Amygdala (tissue), 56 donors: ENCODE measurements around the gene PEAK1.
"Not testable (repeated sequence)": the region's sequence is repeated elsewhere in the genome, so short reads cannot be mapped to it uniquely, and the experiment has no call there.

ENCODE experiments used
- DNase-seq, 56 donors: peaks; one replicate each; lab custom pipeline; 2025; lab: John Stamatoyannopoulos, UW

The PEAK1 gene

DNA sequence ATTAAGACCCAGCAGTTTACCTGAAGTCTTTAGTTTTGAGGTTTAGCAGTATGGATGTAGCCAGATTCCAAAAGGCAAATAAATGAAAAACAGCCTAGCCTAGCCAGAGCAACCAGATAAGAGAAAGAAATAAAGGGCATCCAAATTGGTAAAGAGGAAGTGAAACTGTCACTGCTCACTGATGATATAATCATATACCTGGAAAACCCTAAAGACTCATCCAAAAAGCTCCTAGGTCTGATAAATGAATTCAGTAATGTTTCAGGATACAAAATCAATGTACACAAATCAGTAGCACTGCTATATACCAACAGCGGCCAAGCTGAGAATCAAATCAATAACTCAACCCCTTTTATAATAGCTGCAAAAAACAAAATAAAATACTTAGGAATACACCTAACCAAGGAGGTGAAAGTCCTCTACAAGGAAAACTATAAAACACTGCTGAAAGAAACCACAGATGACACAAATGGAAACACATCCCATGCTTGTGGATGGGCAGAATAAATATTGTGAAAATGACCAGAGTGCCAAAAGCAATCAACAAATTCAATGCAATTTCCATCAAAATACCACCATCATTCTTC lies 13.6 kb downstream of the PEAK1 start:
- DNase-seq, result not testable (repeated sequence)

DNA sequence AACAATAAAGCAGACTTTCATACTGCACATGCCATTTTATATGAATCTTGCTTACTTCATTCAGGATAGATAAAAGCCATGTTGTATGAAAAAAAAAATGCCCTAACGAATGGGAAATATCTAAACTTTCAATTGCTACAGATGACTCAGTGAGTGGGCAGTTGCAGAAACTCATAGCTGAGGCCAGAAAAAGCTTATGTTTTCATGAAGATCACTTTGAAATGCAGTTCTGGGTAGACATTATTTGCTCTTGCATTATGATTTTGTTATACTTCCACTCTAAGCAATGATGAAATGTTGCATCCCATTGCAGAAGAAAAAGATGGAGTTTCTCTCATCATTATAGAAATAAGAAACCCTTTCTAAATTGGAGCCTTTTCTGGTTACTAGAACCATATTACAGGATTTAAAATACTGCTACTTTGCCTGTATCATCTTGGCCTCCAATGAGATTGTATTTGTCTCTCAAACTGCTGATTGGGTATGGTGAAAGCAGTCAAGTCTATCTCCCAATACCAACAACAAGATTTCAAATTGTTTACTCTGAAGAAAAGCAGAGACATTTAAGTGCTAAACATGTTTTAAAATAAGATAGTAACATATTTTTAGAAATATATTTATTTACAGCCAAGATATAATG lies 17.0 kb downstream of the PEAK1 start:
- peak in 2 of 56 donors; percentile 0 to 9 for DNase-seq

DNA sequence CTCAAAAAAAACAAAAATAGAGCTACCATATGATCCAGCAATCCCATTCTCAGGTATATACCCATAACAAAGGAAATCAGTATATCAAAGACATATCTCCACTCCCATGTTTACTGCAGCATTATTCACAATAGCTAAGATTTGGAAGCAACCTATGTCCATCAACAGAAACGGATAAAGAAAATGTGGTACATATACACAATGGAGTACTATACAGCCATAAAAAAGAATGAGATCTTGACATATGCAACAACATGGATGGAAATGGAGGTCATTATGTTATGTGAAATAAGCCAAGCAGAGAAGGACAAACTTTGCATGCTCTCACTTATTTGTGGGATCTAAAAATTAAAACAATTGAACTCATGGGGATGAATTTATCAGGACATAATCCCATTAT lies 19.6 kb downstream of the PEAK1 start:
- no peak for DNase-seq

GRCh38 chr15:77398927-77399326 lies 21.0 kb downstream of the PEAK1 start:
- no peak for DNase-seq

DNA sequence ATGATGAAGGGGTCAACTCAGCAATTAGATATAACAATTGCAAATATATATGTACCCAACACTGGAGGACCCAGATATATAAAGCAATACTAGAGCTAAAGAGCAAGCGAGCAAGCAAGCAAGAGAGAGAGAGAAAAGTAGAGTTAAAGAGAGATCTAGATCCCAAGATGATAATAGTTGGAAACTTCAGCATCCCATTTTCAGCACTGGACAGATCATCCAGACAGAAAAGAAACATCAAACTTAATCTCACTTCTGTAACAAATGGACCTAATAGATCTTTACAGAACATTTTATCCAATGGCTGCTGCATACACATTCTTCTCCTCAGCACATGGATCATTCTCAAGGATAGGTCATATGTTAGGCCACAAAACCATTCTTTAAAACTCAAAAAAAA lies 23.2 kb downstream of the PEAK1 start:
- DNase-seq, result no peak

DNA sequence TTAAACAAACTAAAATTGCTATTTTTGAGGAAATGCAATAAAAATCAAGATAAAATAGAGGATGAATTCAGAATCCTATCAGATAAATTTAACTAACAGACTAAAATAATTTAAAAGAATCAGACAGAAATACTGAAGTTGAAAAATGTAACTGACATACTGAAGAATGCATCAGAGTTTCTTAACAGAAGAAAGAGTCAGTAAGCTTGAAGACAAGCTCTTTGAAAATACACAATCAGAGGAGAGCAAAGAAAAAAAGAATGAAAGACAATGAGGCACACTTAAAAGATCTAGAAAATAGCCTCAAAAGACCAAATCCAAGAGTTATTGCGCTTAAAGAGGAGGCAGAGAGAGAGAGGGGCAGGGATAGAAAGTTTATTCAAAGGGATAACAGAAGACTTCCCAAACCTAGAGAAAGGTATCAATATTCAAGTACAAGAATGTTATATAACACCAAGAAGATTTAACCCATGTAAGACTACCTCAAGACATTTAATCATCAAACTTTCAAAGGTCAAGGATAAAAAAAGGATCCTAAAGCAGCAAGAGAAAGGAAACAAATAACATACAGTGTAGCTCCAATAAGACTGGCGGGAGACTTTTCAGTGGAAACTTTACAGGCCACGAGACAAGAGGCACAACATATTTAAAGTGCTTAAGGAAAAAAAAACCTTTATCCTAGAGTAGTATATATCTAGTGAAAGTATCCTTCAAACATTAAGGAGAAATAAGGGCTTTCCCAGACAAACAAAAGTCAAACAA lies 24.7 kb downstream of the PEAK1 start:
- DNase-seq, result no peak

DNA sequence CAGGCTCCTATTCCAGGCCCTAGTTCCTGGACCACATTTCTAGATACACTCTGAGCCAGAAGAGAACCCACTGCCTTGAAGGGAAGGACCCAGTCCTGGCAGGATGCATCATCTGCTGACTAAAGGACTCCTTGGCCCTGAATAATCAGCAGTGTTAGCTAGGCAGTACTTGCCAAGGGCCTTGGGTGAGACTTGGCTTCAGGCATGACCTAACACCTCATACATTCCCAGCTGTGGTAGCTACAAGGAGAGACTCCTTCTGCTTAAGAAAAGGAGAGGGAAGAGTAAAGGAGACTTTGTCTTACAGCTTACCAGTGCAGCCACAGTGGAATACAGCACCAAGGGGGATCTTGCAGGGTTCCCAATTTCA lies 26.4 kb downstream of the PEAK1 start:
- no peak for DNase-seq

- no peak for DNase-seq
Observed at GRCh38 chr15:77392762-77393470, 27.0 kb downstream of the PEAK1 start.

- no peak for DNase-seq
Observed at GRCh38 chr15:77391372-77391951, 28.4 kb downstream of the PEAK1 start.

DNA sequence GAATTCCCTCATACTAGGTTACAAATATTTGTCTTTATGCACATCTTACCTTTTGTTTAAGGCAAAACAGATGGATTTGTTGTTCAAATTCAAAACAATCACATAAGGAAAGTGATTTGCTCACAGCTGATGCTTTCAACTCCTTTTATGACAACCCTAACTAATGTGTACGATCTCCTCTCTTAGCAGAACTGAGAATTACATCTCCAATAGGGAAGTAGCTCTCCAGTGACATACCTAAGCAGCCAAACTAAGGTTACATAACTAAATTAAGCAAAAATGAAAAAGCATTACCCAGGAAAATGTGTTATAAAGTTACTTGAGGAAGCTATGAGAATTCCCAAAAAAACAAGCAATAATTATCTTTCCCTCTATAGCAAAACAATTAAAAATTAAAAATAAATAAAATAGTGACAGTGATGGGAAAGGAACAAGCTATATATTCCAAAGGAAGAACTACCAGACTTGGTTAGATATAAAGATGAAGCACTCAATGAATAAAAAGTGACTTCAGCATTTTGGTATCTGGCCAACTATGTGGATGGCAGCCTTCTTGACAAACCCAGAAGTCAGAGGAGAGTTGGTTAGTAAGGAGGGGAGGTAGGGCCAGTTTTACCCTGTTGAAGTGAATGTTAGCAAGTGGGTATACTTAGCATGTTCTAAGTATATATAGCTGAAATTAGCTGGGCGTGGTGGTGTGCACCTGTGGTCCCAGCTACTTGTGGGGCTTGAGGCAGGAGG lies 32.4 kb downstream of the PEAK1 start:
- DNase-seq, result no peak

GRCh38 chr15:77386626-77387025 lies 33.3 kb downstream of the PEAK1 start:
- no peak for DNase-seq

- no peak for DNase-seq
Observed at GRCh38 chr15:77384589-77385359, 35.1 kb downstream of the PEAK1 start.

DNA sequence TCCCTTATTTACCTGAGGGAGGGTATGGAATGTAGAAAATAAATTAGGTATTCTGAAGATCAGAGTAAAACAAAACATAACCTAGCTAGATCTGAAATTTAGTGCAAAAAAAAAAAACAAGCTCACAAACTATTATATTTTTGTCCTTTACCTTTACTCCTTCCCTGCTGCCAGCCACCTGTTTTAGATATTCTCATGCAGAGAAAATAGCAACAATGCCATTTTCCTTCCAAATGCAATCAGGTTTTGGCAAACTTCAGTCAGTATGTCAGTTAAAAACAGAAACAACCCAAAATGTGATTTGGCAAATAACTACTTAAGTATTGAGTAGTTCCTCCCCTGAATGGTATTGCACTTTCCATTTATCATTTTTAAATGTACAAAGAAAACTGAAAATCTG lies 35.8 kb downstream of the PEAK1 start:
- DNase-seq, result no peak

DNA sequence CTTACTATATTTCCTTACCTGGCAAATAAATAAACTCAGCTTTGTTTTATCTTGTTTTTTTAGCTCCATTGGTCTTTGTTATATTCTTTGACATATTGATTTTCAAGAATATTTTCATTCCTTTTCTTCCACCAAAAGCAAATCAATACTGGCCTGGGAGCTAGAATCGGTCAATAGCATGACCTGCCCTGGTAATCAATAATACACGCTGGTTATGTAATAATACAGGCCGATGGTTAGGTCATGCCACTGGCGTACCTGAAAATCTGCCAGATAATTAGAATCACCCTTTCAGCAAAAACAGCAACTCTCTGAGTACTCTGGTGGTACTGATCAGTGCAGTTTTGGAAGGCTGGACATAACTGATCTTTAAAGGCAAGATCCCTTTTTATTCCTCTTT lies 39.9 kb downstream of the PEAK1 start:
- DNase-seq, result no peak

DNA sequence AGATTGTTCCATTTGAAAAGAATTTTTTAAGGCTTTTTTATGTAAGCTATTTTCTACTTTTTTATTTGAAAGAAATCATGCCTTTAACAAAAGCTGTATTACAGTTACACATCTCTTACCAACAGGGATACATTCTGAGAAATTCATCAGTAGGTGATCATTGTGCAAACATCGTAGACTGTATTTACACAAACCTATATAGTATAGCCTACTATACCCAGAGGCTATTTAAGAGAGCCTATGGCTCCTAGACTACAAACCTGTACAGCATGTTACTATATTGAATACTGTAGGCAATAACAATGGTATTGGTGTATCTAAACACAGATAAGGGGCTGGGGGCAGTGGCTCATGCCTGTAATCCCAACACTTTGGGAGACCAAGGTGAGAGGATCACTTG lies 43.1 kb downstream of the PEAK1 start:
- DNase-seq, result no peak

GRCh38 chr15:77375133-77375532 lies 44.8 kb downstream of the PEAK1 start:
- DNase-seq, result no peak

DNA sequence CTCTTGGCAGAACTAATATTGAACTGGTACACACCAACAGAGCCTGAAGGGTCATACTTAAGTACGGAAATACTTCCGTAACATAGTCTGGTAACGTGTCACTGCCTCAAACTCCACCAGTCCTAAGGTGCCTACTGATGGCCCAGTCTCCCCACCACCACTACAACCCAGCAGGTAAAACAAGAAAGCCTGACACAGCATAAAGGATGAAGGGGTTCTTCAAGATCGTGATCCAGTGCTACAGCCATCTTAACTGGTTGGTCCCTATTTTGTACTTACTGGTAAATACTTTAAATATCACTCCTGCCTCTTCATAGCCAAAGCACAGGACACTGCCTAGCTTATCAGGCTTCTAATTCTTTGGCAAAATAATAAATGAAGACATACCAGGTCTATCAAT lies 46.5 kb downstream of the PEAK1 start:
- DNase-seq, result no peak

GRCh38 chr15:77371850-77372563 lies 47.9 kb downstream of the PEAK1 start:
- no peak for DNase-seq

DNA sequence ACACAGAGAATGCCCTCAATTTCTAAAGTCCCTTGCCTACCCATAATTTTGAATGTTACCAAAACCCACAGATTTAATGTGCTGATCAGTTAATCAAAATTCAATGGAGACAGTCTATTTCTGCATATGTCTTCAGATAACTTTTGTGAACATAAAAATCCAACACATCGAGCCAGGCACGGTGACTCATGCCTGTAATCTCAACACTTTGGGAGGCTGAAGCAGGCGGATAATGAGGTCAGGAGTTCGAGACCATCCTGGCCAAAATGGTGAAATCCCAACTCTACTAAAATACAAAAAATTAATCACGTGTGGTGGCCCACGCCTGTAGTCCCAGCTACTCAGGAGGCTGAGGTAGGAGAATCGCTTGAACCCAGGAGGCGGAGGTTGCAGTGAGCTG lies 49.3 kb downstream of the PEAK1 start:
- no peak for DNase-seq
